Stomach smooth muscle (tissue), 2 donors: ENCODE measurements around the gene TSPAN31.
"Not testable (repeated sequence)": the region's sequence is repeated elsewhere in the genome, so short reads cannot be mapped to it uniquely, and the experiment has no call there.

Experiments used
- H3K27ac ChIP-seq: one replicate; pipeline ENCODE4 v1.7.0; 2013; ENCODE audit warnings: mild to moderate bottlenecking, low read length, inconsistent platforms
- H3K27me3 ChIP-seq, 2 donors: one replicate each; pipeline ENCODE4 v1.7.0; 2013; ENCODE audit warnings: low read length in 2 of 2; ENCODE audit not compliant: insufficient read depth in 2 of 2, control insufficient read depth in 1 of 2
- H3K36me3 ChIP-seq, 2 donors: one replicate each; pipeline ENCODE4 v1.7.0; 2013; ENCODE audit warnings: low read length in 2 of 2; ENCODE audit not compliant: control insufficient read depth in 2 of 2, insufficient read depth in 2 of 2
- H3K4me1 ChIP-seq: one replicate; pipeline ENCODE4 v1.7.0; 2013; ENCODE audit warnings: low read length; ENCODE audit not compliant: control insufficient read depth, insufficient read depth
- H3K4me3 ChIP-seq, 2 donors: one replicate each; pipeline ENCODE4 v1.7.0; 2013; ENCODE audit warnings: low read length in 2 of 2
- H3K9ac ChIP-seq, 2 donors: one replicate each; pipeline ENCODE4 v1.7.0; 2013; ENCODE audit warnings: low read length in 2 of 2, mild to moderate bottlenecking in 1 of 2
- H3K9me3 ChIP-seq, 2 donors: one replicate each; pipeline ENCODE4 v1.7.0; 2013; ENCODE audit warnings: low read length in 2 of 2; ENCODE audit not compliant: control insufficient read depth in 2 of 2
- donor health status: healthy.
- donor health status: Pancreatic carcinoma.

The TSPAN31 gene

DNA sequence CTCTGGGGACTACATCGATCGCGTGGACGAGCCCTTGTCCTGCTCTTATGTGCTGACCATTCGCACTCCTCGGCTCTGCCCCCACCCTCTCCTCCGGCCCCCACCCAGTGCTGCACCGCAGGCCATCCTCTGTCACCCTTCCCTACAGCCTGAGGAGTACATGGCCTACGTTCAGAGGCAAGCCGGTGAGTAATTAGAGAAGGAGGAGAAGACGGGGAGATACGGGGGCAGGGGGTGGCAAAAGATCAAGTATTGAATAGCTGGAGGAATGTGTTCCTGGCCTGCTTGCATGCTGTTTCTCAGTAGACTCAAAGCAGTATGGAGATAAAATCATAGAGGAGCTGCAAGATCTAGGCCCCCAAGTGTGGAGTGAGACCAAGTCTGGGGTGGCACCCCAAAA, 29.1 kb upstream of the TSPAN31 start:
- Histone ChIP-seq H3K9ac (no peak overlapping the region), H3K9me3 (no peaks in the 10 kb centered on the region), H3K4me3 (no peak overlapping the region), H3K27me3 (no peaks in the 10 kb centered on the region), H3K36me3 (peaks cover 46 to 54% of the 10 kb centered on the region in 2 donors), H3K27ac (no peak overlapping the region), H3K4me1 (no peaks in the 10 kb centered on the region)

DNA sequence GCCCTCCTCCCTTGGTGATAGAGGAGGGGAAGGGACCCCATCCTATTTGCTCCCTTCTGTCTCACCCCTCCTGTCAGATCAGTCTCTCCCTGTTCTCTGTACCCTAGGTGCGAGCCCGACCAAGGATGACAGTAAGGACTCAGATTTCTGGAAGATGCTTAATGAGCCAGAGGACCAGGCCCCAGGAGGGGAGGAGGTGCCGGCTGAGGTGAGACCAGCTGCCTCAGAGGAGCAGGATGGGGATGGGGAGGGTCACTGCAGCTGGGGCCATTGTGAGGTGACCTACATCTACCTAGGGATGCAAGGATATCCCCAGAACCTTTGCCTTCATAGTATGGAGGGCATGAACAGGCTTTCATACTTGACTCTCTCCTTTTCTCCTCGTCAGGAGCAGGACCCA, 28.5 kb upstream of the TSPAN31 start:
- Histone ChIP-seq H3K9ac (no peak overlapping the region), H3K27me3 (no peaks in the 10 kb centered on the region), H3K36me3 (peaks cover 52 to 54% of the 10 kb centered on the region in 2 donors), H3K4me1 (no peaks in the 10 kb centered on the region), H3K4me3 (no peak overlapping the region), H3K9me3 (no peaks in the 10 kb centered on the region), H3K27ac (no peak overlapping the region)

DNA sequence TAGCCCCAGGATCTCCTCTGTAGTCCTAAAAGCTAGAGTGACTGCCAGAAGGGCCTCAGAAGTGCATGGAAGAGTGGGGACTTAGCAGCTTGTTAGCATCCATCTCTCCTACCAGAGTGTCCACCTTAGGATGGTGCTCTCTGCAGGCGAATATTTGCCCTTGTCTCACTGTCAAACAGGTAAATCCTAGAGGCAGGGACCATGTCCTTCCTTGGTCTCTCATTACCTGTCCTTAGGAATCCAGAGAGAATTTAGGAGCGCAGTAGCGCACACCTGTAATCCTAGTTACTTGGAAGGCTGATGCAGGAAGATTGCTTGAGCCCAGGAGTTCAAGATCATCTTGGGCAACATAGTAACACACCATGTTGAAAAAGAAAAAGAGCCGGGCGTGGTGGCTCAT, 27.7 kb upstream of the TSPAN31 start:
- Histone ChIP-seq H3K36me3 (peaks cover 54% of the 10 kb centered on the region in 2 donors), H3K27me3 (no peaks in the 10 kb centered on the region), H3K4me1 (no peaks in the 10 kb centered on the region), H3K9me3 (no peaks in the 10 kb centered on the region), H3K9ac (no peak overlapping the region), H3K4me3 (no peak overlapping the region), H3K27ac (no peak overlapping the region)

- no peak overlapping the region for H3K9ac ChIP-seq
- no peak overlapping the region for H3K27ac ChIP-seq
- no peaks in the 10 kb centered on the region for H3K4me1 ChIP-seq
- H3K4me3 ChIP-seq = no peak overlapping the region
- H3K9me3 ChIP-seq = no peaks in the 10 kb centered on the region
- no peaks in the 10 kb centered on the region for H3K27me3 ChIP-seq
- H3K36me3 ChIP-seq = peaks cover 54% of the 10 kb centered on the region in 2 donors
These were observed 26.8 kb upstream of the TSPAN31 start for GRCh38 chr12:57717846-57718640.

GRCh38 chr12:57718641-57719528, 26.0 kb upstream of the TSPAN31 start:
- Histone ChIP-seq H3K27ac (no peak overlapping the region), H3K9ac (no peak overlapping the region), H3K9me3 (no peaks in the 10 kb centered on the region), H3K4me3 (no peak overlapping the region), H3K27me3 (no peaks in the 10 kb centered on the region), H3K36me3 (peaks cover 52 to 54% of the 10 kb centered on the region in 2 donors), H3K4me1 (no peaks in the 10 kb centered on the region)

DNA sequence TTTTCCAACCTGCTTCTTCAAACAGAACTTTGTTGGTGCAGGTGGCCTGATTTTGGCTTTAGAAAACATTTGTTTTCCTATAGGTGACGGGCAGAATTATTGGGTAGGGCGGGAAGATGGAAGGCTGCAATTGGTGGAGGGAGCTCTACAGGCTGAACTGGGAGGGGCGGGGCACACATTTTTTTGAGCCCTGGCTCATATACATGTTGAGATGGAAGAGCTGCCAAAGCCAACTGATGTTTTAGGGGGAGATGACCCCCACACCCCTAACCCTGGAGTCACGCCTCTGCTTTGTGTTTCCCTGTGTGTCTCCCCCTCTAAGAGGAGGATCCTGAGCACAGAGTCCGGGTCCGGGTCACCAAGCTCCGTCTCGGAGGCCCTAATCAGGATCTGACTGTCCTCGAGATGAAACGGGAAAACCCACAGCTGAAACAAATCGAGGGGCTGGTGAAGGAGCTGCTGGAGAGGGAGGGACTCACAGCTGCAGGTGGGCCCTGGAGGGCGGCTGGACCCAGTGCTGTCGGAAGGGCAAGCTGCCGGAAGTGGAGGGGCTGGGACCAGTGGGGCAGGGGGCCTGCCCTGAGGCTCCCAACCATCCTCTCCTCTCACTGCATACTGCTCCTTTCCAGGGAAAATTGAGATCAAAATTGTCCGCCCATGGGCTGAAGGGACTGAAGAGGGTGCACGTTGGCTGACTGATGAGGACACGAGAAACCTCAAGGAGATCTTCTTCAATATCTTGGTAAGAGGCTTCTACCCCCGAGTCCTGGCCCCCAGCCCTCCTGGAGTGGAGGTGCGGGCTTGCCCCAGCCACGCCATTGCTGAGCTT, 24.8 kb upstream of the TSPAN31 start:
- H3K4me3 ChIP-seq = no peak overlapping the region
- H3K27me3 ChIP-seq = peaks cover 1 to 5% of the 10 kb centered on the region in 2 donors
- H3K4me1 ChIP-seq = no peaks in the 10 kb centered on the region
- peaks cover 49 to 54% of the 10 kb centered on the region in 2 donors for H3K36me3 ChIP-seq
- no peak overlapping the region for H3K9ac ChIP-seq
- no peak overlapping the region for H3K27ac ChIP-seq
- H3K9me3 ChIP-seq = no peaks in the 10 kb centered on the region

DNA sequence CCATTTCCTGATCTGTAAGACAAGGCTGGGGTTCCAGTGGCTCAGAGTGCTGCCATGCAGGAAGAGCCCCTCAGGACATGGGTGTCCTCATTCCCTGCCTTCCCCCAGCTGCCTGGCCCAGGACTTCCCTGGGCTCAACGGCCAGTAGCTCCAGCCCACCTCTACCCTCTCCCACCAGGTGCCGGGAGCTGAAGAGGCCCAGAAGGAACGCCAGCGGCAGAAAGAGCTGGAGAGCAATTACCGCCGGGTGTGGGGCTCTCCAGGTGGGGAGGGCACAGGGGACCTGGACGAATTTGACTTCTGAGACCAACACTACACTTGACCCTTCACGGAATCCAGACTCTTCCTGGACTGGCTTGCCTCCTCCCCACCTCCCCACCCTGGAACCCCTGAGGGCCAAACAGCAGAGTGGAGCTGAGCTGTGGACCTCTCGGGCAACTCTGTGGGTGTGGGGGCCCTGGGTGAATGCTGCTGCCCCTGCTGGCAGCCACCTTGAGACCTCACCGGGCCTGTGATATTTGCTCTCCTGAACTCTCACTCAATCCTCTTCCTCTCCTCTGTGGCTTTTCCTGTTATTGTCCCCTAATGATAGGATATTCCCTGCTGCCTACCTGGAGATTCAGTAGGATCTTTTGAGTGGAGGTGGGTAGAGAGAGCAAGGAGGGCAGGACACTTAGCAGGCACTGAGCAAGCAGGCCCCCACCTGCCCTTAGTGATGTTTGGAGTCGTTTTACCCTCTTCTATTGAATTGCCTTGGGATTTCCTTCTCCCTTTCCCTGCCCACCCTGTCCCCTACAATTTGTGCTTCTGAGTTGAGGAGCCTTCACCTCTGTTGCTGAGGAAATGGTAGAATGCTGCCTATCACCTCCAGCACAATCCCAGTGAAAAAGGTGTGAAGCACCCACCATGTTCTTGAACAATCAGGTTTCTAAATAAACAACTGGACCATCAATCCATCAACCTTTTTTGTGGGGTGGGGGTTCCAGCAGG, 23.9 kb upstream of the TSPAN31 start:
- no peaks in the 10 kb centered on the region for H3K9me3 ChIP-seq
- H3K4me1 ChIP-seq = peaks cover 1% of the 10 kb centered on the region
- peaks cover 43 to 48% of the 10 kb centered on the region in 2 donors for H3K36me3 ChIP-seq
- H3K9ac ChIP-seq = no peak overlapping the region
- no peak overlapping the region for H3K4me3 ChIP-seq
- H3K27me3 ChIP-seq = peaks cover 5 to 8% of the 10 kb centered on the region in 2 donors
- no peak overlapping the region for H3K27ac ChIP-seq

GRCh38 chr12:57721846-57722608, 22.8 kb upstream of the TSPAN31 start:
- peaks cover 12% of the 10 kb centered on the region for H3K4me1 ChIP-seq
- not testable (repeated sequence) for H3K27ac ChIP-seq, H3K4me3 ChIP-seq, H3K9ac ChIP-seq, H3K9me3 ChIP-seq
- H3K27me3 ChIP-seq = peaks cover 12 to 19% of the 10 kb centered on the region in 2 donors
- H3K36me3 ChIP-seq = peaks cover 32 to 37% of the 10 kb centered on the region in 2 donors
